Omental fat pad (tissue), 4 donors: ENCODE data around the gene MAPK12. TPM values are rescaled to one million over a fixed set of nuclear protein-coding genes. Genes with fewer than 3 reads are reported as not detected.

Experiments used
- ATAC-seq: fragments of 150-250 bp; one replicate; pipeline ENCODE4 v1.9.1; 2016; ENCODE audit warnings: mild to moderate bottlenecking, moderate library complexity; ENCODE audit not compliant: low FRiP score
- DNase-seq: peaks from one replicate; pipeline ENCODE4 v3.0.0-alpha.2; 2019; ENCODE audit warnings: low spot score
- CTCF ChIP-seq, 3 donors: fragments of 450-650 bp; IDR thresholded peaks; one replicate each; pipeline ENCODE4 v1.5.1; 2016 to 2017; ENCODE audit warnings: antibody characterized with exemption in 3 of 3, mild to moderate bottlenecking in 3 of 3, moderate library complexity in 2 of 3
- total RNA-seq, 4 donors: library from RNA; depleted of rRNA; stranded (reverse); fragments of >200 nt; gene quantifications; one replicate each; pipeline ENCODE4 v1.1.0, GENCODE V29; 2016

Gene MAPK12
- total RNA-seq, 4 donors from 2014 or later = 7.9 to 31.1 (median 17.8) TPM

- DNase-seq (no peak), ATAC-seq (no peak)
- no peak for TF ChIP-seq CTCF (IDR thresholded peaks at IDR 0.05)
Observed at GRCh38 chr22:50260434-50260800, 1.1 kb downstream of the MAPK12 start.

- ATAC-seq (no peak), DNase-seq (no peak)
- no peak for TF ChIP-seq CTCF (IDR thresholded peaks at IDR 0.05)
Observed at GRCh38 chr22:50259302-50259701, 2.2 kb downstream of the MAPK12 start.

GRCh38 chr22:50258361-50259292, 2.9 kb downstream of the MAPK12 start:
- DNase-seq (no peak), ATAC-seq (no peak)
- no peak for TF ChIP-seq CTCF (IDR thresholded peaks at IDR 0.05)

GRCh38 chr22:50257451-50258360, 3.8 kb downstream of the MAPK12 start:
- ATAC-seq (no peak), DNase-seq (no peak)
- TF ChIP-seq CTCF (IDR thresholded peaks at IDR 0.05) = no peak

GRCh38 chr22:50257041-50257440, 4.4 kb downstream of the MAPK12 start:
- no peak for TF ChIP-seq CTCF (IDR thresholded peaks at IDR 0.05)
- DNase-seq (no peak), ATAC-seq (no peak)

GRCh38 chr22:50256258-50256862, 5.1 kb downstream of the MAPK12 start:
- no peak for TF ChIP-seq CTCF (IDR thresholded peaks at IDR 0.05)
- ATAC-seq (no peak), DNase-seq (no peak)
